HG02588 (cell line): ENCODE data around the gene TPSD1.
"Not testable (repeated sequence)": the region's sequence is repeated elsewhere in the genome, so short reads cannot be mapped to it uniquely, and the experiment has no call there.

ENCODE experiments used
- ATAC-seq: cut with Tn5 transposase; IDR thresholded peaks from one replicate; pipeline ENCODE4 v1.9.1; 2021; ENCODE audit warnings: mild to moderate bottlenecking, moderate library complexity; ENCODE audit not compliant: unreplicated experiment

Gene TPSD1

GRCh38 chr16:1279945-1280589, 24.2 kb downstream of the TPSD1 start:
- ATAC-seq, result no peak

GRCh38 chr16:1280783-1281182, 24.9 kb downstream of the TPSD1 start:
- ATAC-seq, result no peak

GRCh38 chr16:1281517-1281916, 25.6 kb downstream of the TPSD1 start:
- ATAC-seq, result no peak

GRCh38 chr16:1282324-1282973, 26.6 kb downstream of the TPSD1 start:
- no peak for ATAC-seq

GRCh38 chr16:1283296-1283695, 27.4 kb downstream of the TPSD1 start:
- ATAC-seq, result no peak

GRCh38 chr16:1283996-1284616, 28.2 kb downstream of the TPSD1 start:
- ATAC-seq, result no peak

GRCh38 chr16:1285669-1286512, 30.0 kb downstream of the TPSD1 start:
- no peak for ATAC-seq

- no peak for ATAC-seq
Observed at GRCh38 chr16:1286513-1287094, 30.7 kb downstream of the TPSD1 start.

GRCh38 chr16:1287982-1288670, 32.3 kb downstream of the TPSD1 start:
- ATAC-seq, result no peak

- ATAC-seq, result no peak
Observed at GRCh38 chr16:1288813-1289476, 33.1 kb downstream of the TPSD1 start.

- ATAC-seq, result no peak
Observed at GRCh38 chr16:1289477-1289866, 33.6 kb downstream of the TPSD1 start.

- no peak for ATAC-seq
Observed at GRCh38 chr16:1290063-1290501, 34.2 kb downstream of the TPSD1 start.

- no peak for ATAC-seq
Observed at GRCh38 chr16:1290860-1291575, 35.1 kb downstream of the TPSD1 start.

- ATAC-seq, result no peak
Observed at GRCh38 chr16:1291576-1291974, 35.7 kb downstream of the TPSD1 start.

GRCh38 chr16:1292208-1292607, 36.3 kb downstream of the TPSD1 start:
- ATAC-seq, result not testable (repeated sequence)

- ATAC-seq, result not testable (repeated sequence)
Observed at GRCh38 chr16:1292808-1293207, 36.9 kb downstream of the TPSD1 start.

GRCh38 chr16:1293921-1294656, 38.2 kb downstream of the TPSD1 start:
- ATAC-seq, result no peak

GRCh38 chr16:1295465-1295864, 39.6 kb downstream of the TPSD1 start:
- ATAC-seq, result no peak

- not testable (repeated sequence) for ATAC-seq
Observed at GRCh38 chr16:1296688-1297017, 40.8 kb downstream of the TPSD1 start.
